HG03097 (cell line): Measurements from ENCODE around the gene NAA40.

Experiments used
- ATAC-seq: cut with Tn5 transposase; IDR thresholded peaks from one replicate; pipeline ENCODE4 v1.9.1; 2021; ENCODE audit not compliant: unreplicated experiment, low FRiP score

Gene NAA40

DNA sequence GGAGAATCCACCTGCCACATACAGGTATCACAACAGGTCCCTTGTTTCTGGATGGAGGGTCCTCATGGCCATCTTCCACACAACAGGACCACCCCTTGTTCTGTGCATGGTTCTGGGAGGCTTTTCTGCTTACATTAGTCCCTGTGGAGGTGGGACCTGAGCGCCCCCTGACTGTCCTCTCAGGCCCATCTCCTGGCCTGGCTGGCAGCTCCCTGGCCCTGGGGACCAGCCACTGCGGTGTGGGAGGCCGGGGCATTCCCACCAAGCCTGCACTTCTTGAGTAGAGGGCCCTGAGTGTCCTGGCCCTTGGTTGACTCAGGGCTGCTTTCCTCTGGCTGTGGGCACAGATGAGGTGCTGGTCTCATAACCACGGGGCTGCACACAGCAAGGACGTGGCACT lies 40.6 kb downstream of the NAA40 start:
- ATAC-seq = no peak

DNA sequence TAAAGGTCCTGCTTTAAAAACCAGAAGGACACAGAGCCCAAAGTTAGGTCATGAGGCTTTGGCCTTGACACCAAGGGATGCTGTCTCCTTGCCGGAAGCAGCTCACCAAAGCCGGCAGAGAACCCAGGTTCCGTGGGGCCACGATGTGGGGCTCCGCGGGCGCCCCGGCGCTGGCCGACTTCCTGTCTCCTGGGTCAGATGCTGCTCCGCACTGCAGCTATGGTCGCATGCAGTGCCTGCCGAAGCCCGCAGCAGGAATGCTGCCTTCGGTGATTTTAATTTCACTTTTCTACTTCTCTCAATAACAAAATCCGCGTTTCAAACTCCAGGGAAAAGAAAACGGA lies 47.0 kb downstream of the NAA40 start:
- ATAC-seq = peak; percentile 28

DNA sequence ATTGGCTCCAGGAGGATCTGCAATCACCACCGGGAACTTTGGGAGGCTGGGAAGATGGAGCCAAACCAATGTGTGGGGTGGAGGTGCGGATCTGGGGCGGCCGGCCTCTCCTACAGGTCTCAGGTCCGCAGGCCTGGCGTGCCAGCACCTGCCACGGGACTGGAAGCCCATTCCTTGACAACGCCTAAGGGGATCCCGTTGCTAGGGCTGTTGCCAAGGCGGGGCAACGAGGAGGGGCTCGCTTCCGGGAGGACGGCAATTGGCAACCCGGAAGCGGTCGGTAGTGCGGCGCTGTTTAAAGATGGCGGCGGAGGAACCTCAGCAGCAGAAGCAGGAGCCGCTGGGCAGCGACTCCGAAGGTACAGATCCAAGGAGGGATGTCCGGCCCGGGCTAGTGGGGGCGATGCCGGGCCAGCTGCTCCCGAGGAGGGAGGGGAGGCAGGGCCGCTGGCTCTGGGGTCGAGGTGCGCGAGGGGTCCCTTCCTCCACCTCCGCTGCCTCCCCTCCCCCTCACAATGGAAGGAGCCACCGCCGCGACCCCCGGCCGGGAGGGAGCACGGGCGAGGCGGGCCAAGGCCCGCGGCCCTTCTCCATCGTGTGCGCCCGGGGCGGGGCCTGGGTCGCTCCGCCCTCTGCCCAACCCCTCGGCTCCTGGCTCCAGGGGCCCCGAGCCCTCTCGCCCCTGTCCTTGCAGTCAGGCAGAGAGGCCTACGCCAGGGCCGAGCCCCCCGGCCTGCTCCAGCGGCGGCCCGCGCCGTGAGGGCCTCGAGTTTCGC lies 47.5 kb downstream of the NAA40 start, which contains the start of gene OTUB1:
TSS of gene OTUB1 (plus strand) at position 283 of the 776 bp plus-strand sequence. CDS start at position 302, 19 bp downstream.
- peak; percentile 60 for ATAC-seq

GRCh38 chr11:63986932-63987513 lies 48.2 kb downstream of the NAA40 start:
- ATAC-seq = no peak

GRCh38 chr11:63991558-63991957 lies 52.8 kb downstream of the NAA40 start:
- no peak for ATAC-seq

DNA sequence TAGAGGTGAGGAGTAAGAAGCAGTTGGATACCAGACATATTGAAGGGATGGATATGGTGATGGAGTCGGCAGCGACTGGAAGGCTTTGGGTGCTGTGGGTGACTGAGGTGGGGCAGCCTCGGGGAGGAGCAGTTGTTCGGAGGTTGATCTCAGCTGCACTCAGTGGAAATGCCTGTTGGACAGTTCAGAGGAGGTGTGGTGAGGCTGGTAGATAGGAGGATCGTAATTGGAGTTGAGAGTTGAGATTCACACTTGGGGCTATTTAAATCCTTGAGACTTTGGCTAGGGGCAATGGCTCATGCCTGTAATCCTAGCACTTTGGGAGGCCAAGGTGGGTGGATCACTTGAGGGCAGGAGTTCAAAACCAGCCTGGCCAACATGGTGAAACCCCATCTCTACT lies 54.3 kb downstream of the NAA40 start:
- ATAC-seq = no peak

DNA sequence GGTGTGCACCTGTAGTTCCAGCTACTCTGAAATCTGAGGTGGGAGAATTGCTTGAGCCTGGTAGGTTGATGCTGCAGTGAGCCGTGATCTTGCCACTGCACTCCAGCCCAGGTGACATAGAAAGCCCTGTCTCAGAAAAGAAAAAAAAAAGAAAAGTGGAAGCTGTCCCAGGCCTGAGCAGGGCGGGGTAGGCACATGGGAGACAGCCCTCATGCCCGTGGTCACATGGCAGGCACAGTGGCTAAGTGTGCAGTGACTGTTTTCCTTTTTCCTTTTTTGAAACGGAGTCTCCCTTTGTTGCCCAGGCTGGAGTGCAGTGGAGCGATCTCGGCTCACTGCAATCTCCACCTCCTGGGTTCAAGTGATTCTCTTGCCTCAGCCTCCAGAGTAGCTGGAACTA lies 55.2 kb downstream of the NAA40 start:
- no peak for ATAC-seq

DNA sequence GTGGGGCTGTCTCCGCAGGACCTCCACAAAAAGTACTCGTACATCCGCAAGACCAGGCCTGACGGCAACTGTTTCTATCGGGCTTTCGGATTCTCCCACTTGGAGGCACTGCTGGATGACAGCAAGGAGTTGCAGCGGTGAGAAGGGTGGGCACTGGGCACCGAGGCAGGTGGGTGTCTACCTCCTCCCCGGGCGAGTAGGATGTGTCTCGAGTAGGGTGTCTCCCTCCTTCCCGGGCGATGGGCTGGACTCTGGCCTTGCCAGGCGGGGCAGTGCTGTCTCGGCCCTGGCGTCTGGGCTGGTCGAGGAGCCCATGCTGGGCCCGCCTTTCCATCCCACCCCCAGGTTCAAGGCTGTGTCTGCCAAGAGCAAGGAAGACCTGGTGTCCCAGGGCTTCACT lies 57.7 kb downstream of the NAA40 start:
- no peak for ATAC-seq

- no peak for ATAC-seq
Measured at GRCh38 chr11:63997104-63997700, 58.4 kb downstream of the NAA40 start.

GRCh38 chr11:63997801-63998337 lies 59.1 kb downstream of the NAA40 start:
- no peak for ATAC-seq

- ATAC-seq = no peak
Measured at GRCh38 chr11:63998558-63999348, 60.0 kb downstream of the NAA40 start.

GRCh38 chr11:63999349-64000025 lies 60.7 kb downstream of the NAA40 start:
- ATAC-seq = no peak

- no peak for ATAC-seq
Measured at GRCh38 chr11:64000026-64000739, 61.4 kb downstream of the NAA40 start.

GRCh38 chr11:64000740-64001483 lies 62.1 kb downstream of the NAA40 start:
- no peak for ATAC-seq

- ATAC-seq = no peak
Measured at GRCh38 chr11:64001484-64002420, 63.0 kb downstream of the NAA40 start.

DNA sequence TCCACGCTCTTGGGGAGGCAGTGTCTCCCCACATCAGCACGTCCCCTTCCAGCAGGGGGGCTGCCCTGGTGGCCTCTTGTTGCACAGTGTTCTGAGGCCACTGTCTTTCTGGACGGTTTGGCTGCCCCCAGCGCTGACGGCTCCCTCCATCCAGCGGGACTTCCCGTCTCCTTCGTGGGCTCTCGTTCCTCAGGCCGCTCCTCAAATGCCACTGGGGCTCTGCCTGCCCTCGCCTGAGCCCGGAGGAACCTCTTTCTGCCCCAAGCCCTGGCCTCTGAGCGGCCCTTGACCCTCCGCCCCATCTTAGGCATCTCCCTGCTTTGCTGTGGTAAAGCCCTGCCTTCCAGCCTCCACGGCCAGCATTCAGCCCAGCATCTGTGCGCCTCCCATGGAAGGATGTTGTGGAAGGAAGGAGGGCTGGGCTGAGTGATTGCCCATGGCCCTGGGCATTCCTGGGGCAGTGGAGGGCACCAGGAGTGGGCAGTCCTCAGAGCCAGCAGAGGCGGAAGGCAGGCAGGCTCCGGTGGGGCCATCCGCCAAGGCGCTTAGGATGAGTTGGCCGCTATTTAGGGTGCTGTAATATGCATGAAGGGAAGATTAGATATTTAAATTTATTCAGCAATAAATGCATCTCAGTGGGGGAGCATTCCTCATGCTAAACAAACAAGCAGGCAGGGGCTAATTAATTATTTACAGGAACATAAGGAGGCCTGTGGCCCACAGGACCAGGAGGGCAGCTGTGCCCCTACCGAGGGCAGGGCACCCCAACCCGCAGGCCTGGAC lies 65.2 kb downstream of the NAA40 start:
- no peak for ATAC-seq

DNA sequence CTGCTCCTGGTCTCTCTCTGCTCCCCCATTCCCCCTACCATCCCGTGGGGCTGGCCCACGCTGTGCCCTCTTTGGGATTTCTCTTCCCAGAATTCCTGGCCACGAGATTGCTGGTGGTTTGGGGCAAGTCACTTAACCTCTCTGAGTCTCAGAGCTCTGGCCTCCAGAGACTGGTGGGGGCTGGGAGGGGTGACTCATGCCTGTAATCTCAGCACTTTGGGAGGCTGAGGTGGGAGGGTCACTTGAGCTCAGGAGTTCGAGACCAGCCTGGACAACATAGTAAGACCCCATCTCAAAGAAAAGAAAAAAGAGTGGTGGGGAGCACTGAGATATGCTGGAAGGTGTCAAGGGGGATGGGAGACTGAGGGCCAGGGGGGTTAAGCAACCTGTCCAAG lies 65.8 kb downstream of the NAA40 start:
- ATAC-seq = no peak
